Measurements from ENCODE around the gene WDR35.
A peak's percentile ranks its signal among the peaks of the same experiment; 100 is the strongest.

Gene WDR35

GRCh38 chr2:20012032-20012281 lies 22.1 kb upstream of the WDR35 start:
- no peak for DNase-seq (ENCODE audit: extremely low read depth, low read depth)
- peak overlapping the region; percentile 29 for H3K4me3 ChIP-seq (replicated peaks; ENCODE audit: low read depth, low read length)
- no peak for TF ChIP-seq CTCF (IDR thresholded peaks at IDR 0.05; ENCODE audit: low read depth, low read length, missing control alignments)

- no peak for DNase-seq (ENCODE audit: extremely low read depth, low read depth)
- TF ChIP-seq CTCF (IDR thresholded peaks at IDR 0.05; ENCODE audit: low read depth, low read length, missing control alignments) = no peak
- H3K4me3 ChIP-seq (replicated peaks; ENCODE audit: low read depth, low read length) = no peak overlapping the region
These were observed 21.5 kb upstream of the WDR35 start for GRCh38 chr2:20011276-20012031.

- no peak for TF ChIP-seq CTCF (IDR thresholded peaks at IDR 0.05; ENCODE audit: low read depth, low read length, missing control alignments)
- no peak for DNase-seq (ENCODE audit: extremely low read depth, low read depth)
- H3K4me3 ChIP-seq (replicated peaks; ENCODE audit: low read depth, low read length) = no peak overlapping the region
These were observed 18.8 kb upstream of the WDR35 start for GRCh38 chr2:20008703-20009102.

- DNase-seq (ENCODE audit: extremely low read depth, low read depth) = no peak
- TF ChIP-seq CTCF (IDR thresholded peaks at IDR 0.05; ENCODE audit: low read depth, low read length, missing control alignments) = no peak
- no peak overlapping the region for H3K4me3 ChIP-seq (replicated peaks; ENCODE audit: low read depth, low read length)
These were observed 16.1 kb upstream of the WDR35 start for GRCh38 chr2:20005891-20006470.

GRCh38 chr2:20005067-20005627 lies 15.2 kb upstream of the WDR35 start:
- no peak for DNase-seq (ENCODE audit: extremely low read depth, low read depth)
- TF ChIP-seq CTCF (IDR thresholded peaks at IDR 0.05; ENCODE audit: low read depth, low read length, missing control alignments) = no peak

GRCh38 chr2:20001361-20001863 lies 11.5 kb upstream of the WDR35 start:
- TF ChIP-seq CTCF (IDR thresholded peaks at IDR 0.05; ENCODE audit: low read depth, low read length, missing control alignments) = no peak

More at GRCh38 chr2:20005067-20005627, 15.2 kb upstream of the WDR35 start:
- no peak overlapping the region for H3K4me3 ChIP-seq (replicated peaks; ENCODE audit: low read depth, low read length)

More at GRCh38 chr2:20001361-20001863, 11.5 kb upstream of the WDR35 start:
- no peak overlapping the region for H3K4me3 ChIP-seq (replicated peaks; ENCODE audit: low read depth, low read length)
- DNase-seq (ENCODE audit: extremely low read depth, low read depth) = no peak
